NOMO-1 treated with DMSO at 0.1 percent for 48 hours (cell line): ENCODE results near the gene EEF1B2.

Source experiments
- DNase-seq: peaks from one replicate; lab custom pipeline; 2025; ENCODE audit not compliant: unreplicated experiment; lab: John Stamatoyannopoulos, UW

Gene EEF1B2

GRCh38 chr2:206211657-206212255 lies 52.1 kb downstream of the EEF1B2 start:
- DNase-seq = no peak
